HG02759 (cell line): ENCODE results near the gene ZNF75A.

Experiments used
- ATAC-seq: cut with Tn5 transposase; IDR thresholded peaks from one replicate; pipeline ENCODE4 v1.9.1; 2021; ENCODE audit warnings: mild to moderate bottlenecking, moderate library complexity; ENCODE audit not compliant: unreplicated experiment

The ZNF75A gene

DNA sequence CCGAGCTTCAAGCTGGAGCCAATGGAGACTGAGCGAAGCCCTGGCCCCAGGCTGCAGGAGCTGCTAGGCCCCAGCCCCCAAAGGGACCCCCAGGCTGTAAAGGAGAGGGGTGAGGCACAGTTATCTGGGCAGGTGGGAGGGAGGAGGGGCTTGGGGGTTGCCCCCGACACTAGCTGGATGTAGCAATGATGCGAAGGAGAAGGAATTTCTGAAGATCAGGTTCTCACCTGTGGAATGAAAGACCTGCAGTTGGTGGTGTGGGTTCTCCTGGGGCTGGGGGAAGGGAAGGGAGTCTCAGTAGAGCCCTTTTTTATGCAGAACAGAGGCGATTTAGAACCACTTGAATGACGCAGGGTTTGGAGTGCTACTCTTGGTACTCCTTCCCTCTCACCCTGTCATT is 20.2 kb upstream of the ZNF75A start:
- ATAC-seq: no peak

DNA sequence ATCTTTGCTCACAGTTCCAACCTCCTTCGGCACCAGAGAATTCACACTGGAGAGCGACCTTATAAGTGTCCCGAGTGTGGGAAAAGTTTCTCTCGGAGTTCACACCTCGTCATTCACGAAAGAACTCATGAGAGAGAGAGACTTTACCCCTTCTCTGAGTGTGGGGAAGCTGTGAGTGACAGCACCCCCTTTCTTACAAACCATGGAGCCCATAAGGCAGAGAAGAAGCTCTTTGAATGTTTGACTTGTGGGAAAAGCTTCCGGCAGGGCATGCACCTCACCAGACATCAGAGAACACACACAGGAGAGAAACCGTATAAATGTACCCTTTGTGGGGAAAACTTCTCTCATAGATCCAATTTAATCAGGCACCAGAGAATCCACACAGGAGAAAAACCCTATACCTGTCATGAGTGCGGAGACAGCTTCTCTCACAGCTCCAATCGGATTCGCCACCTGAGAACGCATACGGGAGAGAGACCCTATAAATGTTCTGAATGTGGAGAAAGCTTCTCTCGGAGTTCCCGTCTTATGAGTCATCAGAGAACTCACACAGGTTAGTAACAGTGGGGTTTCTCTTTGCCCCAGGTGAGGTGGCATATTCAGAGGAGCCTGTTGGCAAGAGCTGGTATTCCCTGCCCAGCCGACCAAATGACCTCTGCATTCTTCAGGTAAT is 15.2 kb upstream of the ZNF75A start:
- ATAC-seq: no peak

DNA sequence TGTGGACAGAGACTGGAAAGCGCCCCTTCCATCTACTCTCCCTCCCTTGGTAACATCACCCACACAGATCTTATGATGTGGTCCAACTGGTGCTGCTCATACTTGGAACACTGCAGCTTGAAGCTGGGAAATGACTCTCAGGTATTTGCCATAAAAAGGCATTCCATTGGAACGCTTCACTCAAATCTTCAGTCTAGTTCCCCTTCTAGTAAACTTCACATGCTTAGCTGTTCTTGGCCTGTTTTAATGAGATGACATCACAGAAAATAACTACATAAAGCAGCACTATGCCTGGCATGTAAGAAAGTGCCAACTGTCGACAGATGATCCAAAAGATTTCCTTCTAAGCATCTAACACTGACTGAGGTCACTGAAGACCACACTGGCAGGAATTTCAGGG is 12.7 kb upstream of the ZNF75A start:
- no peak for ATAC-seq

DNA sequence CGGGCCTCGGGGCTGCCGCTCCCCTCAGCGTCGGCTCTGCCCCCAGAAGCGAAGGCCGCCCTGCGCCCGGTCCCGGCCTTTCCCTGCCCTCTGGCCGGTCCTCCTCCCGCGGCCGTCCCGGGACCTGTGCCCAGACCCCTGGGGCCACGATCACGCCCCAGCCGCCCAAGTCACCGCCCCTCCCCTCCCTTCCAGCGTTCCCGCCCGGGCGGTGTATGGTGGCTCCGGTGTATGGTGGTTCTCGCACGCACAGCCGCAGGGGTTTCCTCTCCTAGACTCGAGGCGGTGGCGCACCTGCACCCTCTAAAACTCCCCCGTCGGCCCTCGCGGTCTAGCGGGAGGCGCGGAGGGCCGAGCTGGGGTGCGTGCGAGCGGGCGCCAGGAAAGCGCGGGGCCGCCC is 10.1 kb upstream of the ZNF75A start:
- no peak for ATAC-seq

DNA sequence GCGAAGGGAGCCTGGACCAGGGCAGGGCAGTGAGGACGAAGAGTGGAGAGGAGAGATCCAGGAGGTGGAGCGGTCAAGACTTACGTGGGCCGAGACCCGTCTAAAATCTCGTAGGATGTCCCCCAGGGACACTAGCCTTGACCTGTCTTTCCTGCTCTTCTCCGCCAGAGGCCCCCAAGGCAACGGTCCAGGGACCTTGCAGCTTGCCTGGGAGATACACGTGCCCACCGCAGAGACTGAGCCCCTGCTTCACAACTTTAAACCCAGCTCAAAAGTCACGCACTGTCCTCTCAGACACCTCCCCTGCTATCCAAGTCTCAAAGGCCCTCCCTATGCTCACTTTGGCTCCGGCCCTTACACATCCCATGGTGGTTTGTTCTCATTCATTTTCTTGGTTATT is 9.5 kb upstream of the ZNF75A start:
- no peak for ATAC-seq

DNA sequence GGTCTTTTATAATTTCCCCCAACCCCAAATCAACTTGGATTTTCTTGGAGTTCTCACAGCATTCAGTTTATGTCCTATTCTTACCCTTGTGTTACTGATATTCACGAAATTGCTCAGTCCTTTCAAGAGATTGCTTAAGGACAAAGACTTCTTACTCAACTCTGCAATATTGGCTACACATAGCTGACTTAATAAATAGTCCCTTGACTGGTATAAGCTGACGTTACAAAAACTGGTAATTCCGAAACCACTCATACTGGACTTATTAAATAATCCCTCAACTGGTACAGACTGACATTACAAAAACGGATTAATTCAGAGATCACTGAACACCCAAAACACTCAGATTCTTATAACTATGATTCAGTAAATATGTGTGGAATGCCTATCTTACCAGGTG is 927 bp upstream of the ZNF75A start:
- no peak for ATAC-seq

DNA sequence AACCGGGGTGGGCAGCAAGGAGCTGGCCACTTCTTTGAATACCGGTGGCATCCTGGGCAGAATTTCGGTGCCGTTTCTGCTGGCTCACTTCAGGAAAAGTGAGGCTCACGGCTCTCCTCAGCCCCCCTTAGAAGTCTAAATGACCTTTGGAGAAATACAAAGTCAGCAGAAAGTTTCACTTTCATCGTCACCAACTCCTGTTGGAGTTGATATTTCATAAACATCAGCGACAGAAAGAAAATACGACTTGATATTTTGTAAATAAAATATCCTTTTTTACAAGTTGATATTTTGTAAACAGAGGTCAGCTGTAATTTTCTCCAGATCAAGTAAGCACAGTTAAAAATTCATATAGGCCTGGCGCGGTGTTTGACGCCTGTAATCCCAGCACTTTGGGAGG is 781 bp downstream of the ZNF75A start:
- no peak for ATAC-seq

DNA sequence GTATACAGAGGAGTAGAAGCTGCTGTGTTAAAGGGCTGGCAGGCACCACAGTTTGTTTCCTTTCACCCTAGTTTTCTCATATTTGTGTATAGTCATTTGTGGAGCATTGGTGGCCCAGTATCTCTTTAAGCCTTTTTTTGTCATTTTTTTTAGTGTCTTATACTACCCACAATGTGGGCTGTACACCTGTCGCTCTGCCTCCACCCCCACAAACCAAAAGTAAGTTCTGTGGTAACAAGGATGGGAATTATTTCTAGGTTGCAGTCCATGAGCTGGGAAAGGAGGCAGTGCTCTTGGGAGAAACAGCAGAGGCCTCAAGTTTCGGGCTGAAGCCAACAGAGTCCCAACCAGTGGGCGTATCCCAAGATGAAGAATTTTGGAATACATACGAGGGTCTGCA is 6.2 kb downstream of the ZNF75A start:
- ATAC-seq: no peak

DNA sequence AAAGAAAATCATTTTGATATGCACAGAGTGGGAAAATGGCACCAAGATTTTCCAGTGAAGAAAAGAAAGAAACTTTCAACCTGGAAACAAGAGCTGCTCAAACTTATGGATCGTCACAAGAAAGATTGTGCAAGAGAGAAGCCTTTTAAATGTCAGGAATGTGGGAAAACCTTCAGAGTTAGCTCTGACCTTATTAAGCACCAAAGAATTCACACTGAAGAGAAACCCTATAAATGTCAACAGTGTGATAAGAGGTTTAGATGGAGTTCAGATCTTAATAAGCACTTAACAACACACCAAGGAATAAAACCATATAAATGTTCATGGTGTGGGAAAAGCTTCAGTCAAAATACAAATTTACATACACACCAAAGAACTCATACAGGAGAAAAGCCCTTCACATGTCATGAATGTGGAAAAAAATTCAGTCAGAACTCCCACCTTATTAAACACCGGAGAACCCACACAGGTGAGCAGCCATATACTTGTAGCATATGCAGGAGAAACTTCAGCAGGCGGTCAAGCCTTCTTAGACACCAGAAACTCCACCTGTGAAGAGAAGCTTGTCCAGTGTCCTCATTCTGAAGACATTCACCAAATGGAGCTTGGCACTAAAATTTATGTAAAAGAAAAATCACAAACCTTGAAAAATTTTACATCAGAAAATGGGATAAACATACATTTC is 12.2 kb downstream of the ZNF75A start:
- ATAC-seq: no peak

DNA sequence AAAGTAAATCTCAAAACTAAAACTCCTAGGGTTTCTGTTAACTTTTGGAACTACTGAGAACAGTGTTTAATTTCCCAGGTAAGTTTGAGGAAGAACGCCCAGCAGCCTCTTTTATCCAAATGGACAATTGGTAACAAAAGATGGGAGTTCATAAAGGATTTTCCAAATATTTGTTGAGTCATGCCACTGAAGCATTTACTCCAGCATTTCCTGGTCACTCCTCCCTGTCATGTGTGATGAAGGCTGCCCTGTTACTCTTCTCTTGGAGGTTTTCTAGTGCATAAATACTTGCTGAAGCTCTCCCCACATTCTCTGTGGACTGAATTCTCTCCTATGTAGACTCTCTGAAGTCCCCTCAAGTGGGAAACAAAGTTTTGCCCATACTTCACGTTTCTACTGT is 16.5 kb downstream of the ZNF75A start:
- ATAC-seq: no peak

DNA sequence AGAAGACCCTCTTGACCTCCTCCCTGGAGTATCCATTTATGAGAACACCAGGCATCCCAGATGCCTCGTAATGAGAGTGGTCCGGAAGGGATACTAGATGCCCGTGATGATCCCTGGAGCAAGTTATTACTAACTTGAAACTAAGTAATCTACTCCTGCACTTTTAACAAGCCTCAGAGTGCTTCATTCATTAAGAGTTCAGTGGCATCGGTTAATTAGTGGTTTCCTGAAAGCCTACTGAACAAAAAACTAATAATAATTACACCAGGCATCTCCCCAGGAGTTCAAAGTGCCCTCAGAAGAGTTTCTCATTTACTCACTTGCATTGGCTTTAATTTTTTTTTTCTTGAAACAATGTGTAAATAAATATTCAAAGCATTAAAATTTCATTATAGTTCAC is 22.2 kb downstream of the ZNF75A start:
- ATAC-seq: no peak

DNA sequence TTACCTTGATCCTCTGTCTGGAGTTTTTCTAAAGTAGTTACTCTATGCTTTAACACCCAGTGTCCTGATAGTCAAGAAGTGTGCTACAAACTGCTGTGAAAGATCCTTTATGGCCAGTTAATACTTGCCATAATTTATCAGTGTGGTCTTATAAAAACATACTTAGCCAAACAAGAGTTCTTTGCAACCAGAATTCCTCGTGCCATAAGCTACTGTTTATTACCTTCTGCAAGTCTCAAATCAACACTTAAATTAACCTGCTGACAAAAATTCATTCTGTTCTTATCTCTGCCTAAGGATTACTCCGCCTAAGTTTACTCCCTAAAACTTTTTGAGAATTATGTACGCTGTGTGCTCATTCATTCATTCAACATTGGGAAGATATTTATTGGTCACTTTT is 22.8 kb downstream of the ZNF75A start:
- no peak for ATAC-seq

DNA sequence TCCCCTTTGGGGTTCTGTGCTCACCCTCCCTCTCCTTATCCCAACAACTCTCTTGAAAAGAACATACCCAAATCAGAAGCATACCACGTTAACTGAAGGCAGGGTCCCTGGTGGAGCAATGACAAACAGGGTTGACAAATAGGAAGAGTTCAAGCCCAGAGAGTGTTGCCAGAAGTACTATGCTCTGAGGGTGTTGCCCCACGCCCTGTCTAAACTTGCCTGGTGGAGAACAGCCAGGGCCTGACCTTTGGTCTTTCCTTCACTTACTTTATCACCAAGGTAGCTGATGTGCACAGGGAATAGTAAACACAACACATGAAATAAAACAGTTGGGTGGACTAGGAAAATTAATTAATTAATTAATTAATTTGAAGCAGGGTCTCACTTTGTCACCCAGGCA is 23.3 kb downstream of the ZNF75A start:
- ATAC-seq: no peak

DNA sequence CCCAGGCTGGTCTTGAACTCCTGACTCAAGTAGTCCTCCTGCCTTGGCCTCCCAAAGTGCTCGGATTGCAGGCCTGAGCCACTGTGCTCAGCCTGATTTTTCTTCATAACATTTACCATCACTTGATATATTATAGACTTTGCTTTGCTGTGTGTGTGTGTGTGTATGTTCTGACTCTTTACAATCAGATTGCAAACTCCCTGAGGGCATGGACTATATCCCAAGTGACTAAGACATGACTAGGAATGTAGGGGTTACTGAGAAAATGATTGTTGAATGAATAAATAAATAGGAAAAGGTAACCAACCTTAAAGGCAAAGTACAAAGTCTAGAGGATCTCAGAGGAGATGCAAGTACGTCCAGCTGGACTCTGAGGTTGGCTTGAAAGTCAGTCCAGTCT is 40.7 kb downstream of the ZNF75A start:
- ATAC-seq: no peak

DNA sequence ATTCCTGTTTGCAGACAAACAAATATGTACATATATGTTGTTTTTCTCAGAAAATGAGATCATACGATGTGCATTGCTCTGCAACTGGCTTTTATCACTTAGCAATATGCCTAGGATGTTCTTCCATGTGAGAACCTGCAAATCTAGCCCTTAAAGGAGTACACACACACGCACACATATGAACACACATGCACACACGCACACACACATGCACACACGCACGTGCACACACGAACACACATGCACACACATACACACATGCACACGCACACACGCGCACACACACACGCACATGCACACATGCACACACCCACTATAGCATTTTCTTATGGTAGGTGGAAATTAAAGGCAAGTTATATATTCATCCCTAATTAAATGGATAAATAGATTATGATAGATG is 42.3 kb downstream of the ZNF75A start:
- ATAC-seq: no peak

DNA sequence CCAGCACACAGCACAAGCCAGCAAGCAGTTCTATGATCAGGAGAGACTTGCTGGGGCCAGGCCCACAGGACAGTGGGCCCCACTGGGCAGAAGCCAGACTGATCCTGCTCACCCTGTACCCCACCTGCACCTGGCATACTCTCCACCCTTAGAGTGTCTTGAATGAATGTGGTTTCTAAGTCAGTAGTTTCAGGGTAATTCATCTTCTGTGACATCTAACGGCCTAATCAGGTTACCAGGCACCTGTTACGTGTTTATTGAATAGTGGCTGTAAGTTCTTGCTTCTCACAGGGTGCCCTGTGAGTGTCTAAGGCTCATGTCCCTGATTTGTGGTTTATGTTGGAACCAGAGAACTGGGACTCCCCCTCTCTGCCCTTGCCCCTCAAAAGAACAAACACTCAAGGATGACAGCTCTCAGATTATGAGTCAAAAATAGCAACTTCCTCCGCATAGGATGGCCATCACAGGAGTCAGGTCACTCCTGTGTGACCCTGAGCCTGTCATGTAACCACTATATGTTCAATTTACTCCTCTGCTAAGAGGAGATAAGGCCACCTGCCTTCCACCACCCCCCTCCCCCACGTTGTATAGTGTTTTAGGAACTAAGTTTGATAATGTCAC is 43.4 kb downstream of the ZNF75A start:
- ATAC-seq: no peak

DNA sequence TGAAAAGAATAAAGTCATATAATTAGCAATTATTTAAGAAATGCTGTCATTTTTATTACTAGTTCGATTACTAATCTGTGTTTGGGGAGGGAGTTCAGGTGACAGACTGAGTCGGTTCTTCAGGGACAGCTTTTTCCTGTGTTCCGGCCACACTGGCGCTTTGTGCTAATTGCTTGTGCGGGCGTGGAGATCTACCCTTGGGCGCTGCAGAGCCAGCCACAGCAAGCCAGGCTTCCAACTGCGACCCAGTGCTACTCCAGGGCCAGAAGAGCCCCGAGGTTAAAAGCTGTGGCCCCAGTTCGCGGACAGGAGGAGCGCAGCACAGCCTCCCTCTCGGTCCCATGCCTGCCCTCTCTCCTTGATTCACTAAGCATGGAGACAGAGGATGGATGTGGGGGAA is 43.9 kb downstream of the ZNF75A start:
- no peak for ATAC-seq

DNA sequence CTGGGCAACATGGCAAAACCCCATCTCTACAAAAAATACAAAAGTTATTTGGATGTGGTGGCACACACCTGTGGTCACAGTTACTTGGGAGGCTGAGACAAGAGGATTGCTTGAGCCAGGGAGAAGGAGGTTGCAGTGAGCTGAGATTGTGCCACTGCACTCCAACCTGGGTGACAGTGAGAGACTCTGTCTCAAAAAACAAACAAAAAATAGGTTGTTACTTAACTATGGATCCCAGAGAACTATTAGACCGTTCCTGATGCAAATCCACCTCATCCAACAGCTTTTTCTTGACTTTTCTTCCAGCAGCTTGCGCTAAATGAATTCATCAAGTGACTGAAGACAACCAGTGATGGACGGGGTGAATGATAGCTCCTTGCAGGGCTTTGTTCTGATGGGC is 50.3 kb downstream of the ZNF75A start, which contains the start of gene OR2C1:
TSS of gene OR2C1 (plus strand) at position 301 of the 400 bp plus-strand sequence. CDS start at position 353, 52 bp downstream.
- no peak for ATAC-seq

DNA sequence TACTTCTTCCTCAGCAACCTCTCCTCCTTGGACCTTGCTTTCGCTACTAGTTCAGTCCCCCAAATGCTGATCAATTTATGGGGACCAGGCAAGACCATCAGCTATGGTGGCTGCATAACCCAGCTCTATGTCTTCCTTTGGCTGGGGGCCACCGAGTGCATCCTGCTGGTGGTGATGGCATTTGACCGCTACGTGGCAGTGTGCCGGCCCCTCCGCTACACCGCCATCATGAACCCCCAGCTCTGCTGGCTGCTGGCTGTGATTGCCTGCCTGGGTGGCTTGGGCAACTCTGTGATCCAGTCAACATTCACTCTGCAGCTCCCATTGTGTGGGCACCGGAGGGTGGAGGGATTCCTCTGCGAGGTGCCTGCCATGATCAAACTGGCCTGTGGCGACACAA is 50.8 kb downstream of the ZNF75A start:
- ATAC-seq: no peak

DNA sequence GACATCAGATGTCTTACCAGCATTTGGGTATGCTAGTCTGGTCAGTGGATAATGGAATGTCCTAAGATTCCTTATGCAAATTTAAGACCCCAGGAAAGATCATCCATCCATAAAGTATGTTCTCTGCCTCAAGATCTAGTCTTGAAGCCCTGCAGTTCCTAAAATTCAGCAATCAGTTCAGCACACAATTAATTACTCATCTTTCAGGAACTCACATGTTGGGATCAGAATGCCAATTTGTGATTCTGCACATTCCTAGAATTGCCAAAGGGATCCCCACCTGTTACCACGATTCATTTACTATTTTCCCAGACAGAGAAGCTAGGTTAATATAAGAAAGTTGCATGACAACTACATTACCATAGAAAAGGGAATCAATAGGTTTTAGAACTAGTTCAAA is 53.6 kb downstream of the ZNF75A start:
- no peak for ATAC-seq

DNA sequence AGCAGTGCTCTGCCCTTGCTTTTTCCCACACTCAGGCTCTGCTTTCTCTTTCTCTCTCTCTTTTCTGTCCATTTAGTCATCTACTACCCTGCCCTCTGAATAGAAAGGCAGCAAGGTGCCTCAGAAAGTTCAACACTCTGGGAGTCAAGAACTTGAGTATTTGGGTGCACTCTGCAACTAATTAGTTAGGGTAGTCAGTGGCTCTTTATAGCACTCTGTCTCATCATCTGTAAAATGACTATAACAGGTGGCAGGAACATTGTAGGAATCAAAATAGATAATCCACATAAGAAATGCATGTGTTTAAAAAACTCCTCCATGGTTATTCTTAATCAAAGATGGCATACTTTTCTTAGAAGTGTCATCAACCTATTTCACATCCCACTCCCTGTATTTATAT is 57.6 kb downstream of the ZNF75A start:
- ATAC-seq: no peak

DNA sequence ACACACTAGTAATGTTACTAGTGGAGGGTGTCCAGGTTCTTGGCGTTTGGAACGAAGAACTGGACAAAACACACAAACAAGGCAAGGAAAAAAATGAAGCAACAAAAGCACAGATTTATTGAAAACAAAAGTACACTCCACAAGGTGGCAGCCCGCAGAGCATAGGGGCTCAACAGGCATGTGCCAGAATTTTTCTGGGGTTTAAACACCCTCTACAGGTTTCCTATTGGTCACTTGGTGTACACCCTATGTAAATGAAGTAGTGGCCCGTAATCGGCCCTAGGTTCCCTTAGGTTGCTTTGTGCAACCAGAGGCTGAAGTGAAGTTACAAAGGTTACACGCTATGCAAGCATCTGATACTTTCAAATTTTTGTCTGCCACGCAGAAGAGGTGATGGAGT is 58.5 kb downstream of the ZNF75A start:
- no peak for ATAC-seq
